H1 (cell line): Measurements from ENCODE around the gene KCNB1. TPM values are rescaled to one million over a fixed set of nuclear protein-coding genes. Genes with fewer than 3 reads are reported as not detected.

Source experiments
- CBX8 ChIP-seq: fragments of 300-800, 300-1000 bp; sonication (generic); IDR thresholded peaks from 2 replicates; pipeline ENCODE4 v1.7.1; 2016; ENCODE audit warnings: low read depth, low read length, borderline replicate concordance
- polyA plus RNA-seq, 7 experiments: library from polyadenylated mRNA; depleted of rRNA in 3 of 7; stranded (reverse) in 5 of 7; unstranded in 2 of 7; fragments of >200 nt in 5 of 7; fragments of 200-250 nt in 2 of 7; gene quantifications; 1 replicate in 5 of 7; 2 replicates in 1 of 7; 4 replicates in 1 of 7; pipeline versions ENCODE4 v1.2.1 to v1.2.3, GENCODE V29; 2011 to 2013; ENCODE audit warnings: missing spikeins in 2 of 7, mixed read lengths in 2 of 7
- total RNA-seq: library from RNA; stranded (reverse); fragmentation: NEBNext Ultra II Directional; extraction: Animal tissue kit (Norgen Biotek cat#: 25700); gene quantifications from 2 replicates; pipeline ENCODE4 v1.2.1, GENCODE V29; 2021

Gene KCNB1
- total and polyA plus RNA-seq, 2 of the 8 experiments (the other 6 are each of a cell fraction or from before 2014, with no cell fraction given), result 0.58 to 0.67 TPM

DNA sequence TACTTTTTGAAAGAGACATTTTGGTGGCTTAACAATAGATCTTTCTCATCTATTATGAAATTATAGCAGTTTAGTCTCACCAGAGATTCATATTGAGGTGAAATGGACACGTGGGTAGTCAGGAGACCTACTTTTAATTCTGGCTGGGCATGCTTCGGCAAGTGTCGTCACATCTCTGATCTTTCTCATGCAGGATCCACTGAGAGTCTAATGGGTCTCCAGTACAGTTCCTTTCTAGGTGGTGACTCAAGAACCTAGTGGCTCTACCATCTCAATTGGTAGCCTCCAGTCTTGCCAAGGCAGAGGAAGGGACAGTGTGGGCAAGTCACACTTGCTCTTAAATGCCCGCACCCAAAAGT lies 94.9 kb downstream of the KCNB1 start (continued):
- no peak for TF ChIP-seq CBX8
